T-cell (primary cell): ENCODE measurements around the gene CPNE5. TPM values are rescaled to one million over a fixed set of nuclear protein-coding genes. Genes with fewer than 3 reads are reported as not detected.
A peak's percentile ranks its signal among the peaks of the same experiment; 100 is the strongest.

Experiments used
- ATAC-seq, 4 experiments: fragments of 200-7000 bp in 3 of 4; fragments of 150-1000 bp in 1 of 4; cut with Tn5 transposase; replicated peaks in 1 of 4; 1 replicate in 3 of 4; 2 replicates in 1 of 4; pipeline ENCODE4 v1.10.0; 2021; ENCODE audit warnings: moderate library complexity in 3 of 4, mild to moderate bottlenecking in 2 of 4, moderate number of reproducible peaks in 1 of 4
- CTCF ChIA-PET, 2 donors: fragments of 300-600 bp; sonication (Branson Sonifier 250); formaldehyde crosslinking; loops; one replicate each; lab custom pipeline; 2022; ENCODE audit warnings: antibody characterized with exemption in 2 of 2; lab: Charles Lee
- POLR2A ChIA-PET, 2 donors: fragments of 300-600 bp; sonication (Branson Sonifier 250); formaldehyde crosslinking; loops; one replicate each; lab custom pipeline; 2022; ENCODE audit warnings: antibody characterized with exemption in 2 of 2; lab: Charles Lee
- DNase-seq, 35 experiments: peaks; one replicate each; pipeline versions ENCODE4 v3.0.0 to v3.0.0-alpha.2; 2013 to 2023
- H3K27ac ChIP-seq: one replicate; pipeline ENCODE4 v1.5.1; 2013; ENCODE audit warnings: low read length
- H3K27me3 ChIP-seq, 2 experiments: replicated peaks in 1 of 2; 1 replicate in 1 of 2; 2 replicates in 1 of 2; pipeline versions ENCODE4 v1.6.1 to v1.7.0; 2013; ENCODE audit warnings: low read length in 1 of 2, mixed read lengths in 1 of 2; ENCODE audit not compliant: control insufficient read depth in 2 of 2, insufficient read depth in 2 of 2; ENCODE audit errors: extremely low read depth in 1 of 2
- H3K36me3 ChIP-seq, 2 donors: 1 replicate in 1 of 2; 2 replicates in 1 of 2; pipeline versions ENCODE4 v1.6.1 to v1.7.0; 2013; ENCODE audit warnings: low read length in 1 of 2; ENCODE audit not compliant: control insufficient read depth in 2 of 2, insufficient read depth in 1 of 2; ENCODE audit errors: extremely low read depth in 1 of 2
- H3K4me1 ChIP-seq, 2 experiments: 1 replicate in 1 of 2; 2 replicates in 1 of 2; pipeline versions ENCODE4 v1.6.1 to v1.7.0; 2013; ENCODE audit warnings: low read length in 2 of 2, mixed read lengths in 1 of 2; ENCODE audit not compliant: insufficient read depth in 2 of 2, control insufficient read depth in 1 of 2; ENCODE audit errors: extremely low read depth in 1 of 2
- H3K4me3 ChIP-seq, 2 donors: 1 replicate in 1 of 2; 2 replicates in 1 of 2; pipeline versions ENCODE4 v1.5.1 to v1.7.0; 2013; ENCODE audit warnings: mild to moderate bottlenecking in 2 of 2, low read length in 1 of 2, moderate library complexity in 1 of 2; ENCODE audit not compliant: control insufficient read depth in 1 of 2; ENCODE audit errors: extremely low read depth in 1 of 2
- H3K9me3 ChIP-seq: 2 replicates; pipeline ENCODE4 v1.7.0; 2013
- H3K27ac Mint-ChIP-seq, 2 donors: one replicate each; pipeline ENCODE4 v1.8.0; 2020 to 2021; ENCODE audit warnings: mild to moderate bottlenecking in 2 of 2, mixed read lengths in 2 of 2
- H3K27me3 Mint-ChIP-seq, 2 donors: one replicate each; pipeline ENCODE4 v1.8.0; 2021 to 2022; ENCODE audit warnings: mixed read lengths in 2 of 2
- H3K36me3 Mint-ChIP-seq: one replicate; pipeline ENCODE4 v1.8.0; 2021; ENCODE audit warnings: mixed read lengths
- H3K4me1 Mint-ChIP-seq, 3 donors: one replicate each; pipeline ENCODE4 v1.8.0; 2020 to 2022; ENCODE audit warnings: mixed read lengths in 3 of 3, mild to moderate bottlenecking in 1 of 3
- H3K4me3 Mint-ChIP-seq, 3 donors: one replicate each; pipeline ENCODE4 v1.8.0; 2020 to 2022; ENCODE audit warnings: mild to moderate bottlenecking in 3 of 3, mixed read lengths in 3 of 3, moderate library complexity in 3 of 3
- H3K9me3 Mint-ChIP-seq, 3 donors: one replicate each; pipeline ENCODE4 v1.8.0; 2020 to 2022; ENCODE audit warnings: mixed read lengths in 3 of 3
- WGBS: methylation state at CpG from one replicate; pipeline ENCODE4 v1.1.5; 2013; ENCODE audit warnings: missing lambda C conversion rate; ENCODE audit not compliant: insufficient coverage; 5-methylcytosine and 5-hydroxymethylcytosine counted together
- total RNA-seq, 35 experiments: library from RNA in 6 of 35; stranded (reverse) in 6 of 35; fragments of 120-200 nt in 1 of 35; gene quantifications; one replicate each; pipeline versions ENCODE4 v1.2.1 to v1.2.4 and lab custom pipeline; 2013 to 2026

Gene CPNE5
- total RNA-seq (1 to 10 TPM in 3 of 5 donors, under 1 TPM in 2; 0.73 to 1.8 (median 1.1) TPM), total RNA-seq (lab: John Stamatoyannopoulos, UW) (0.24 to 3.2 (median 1.1) reads per million in 29 experiments)
- 1.4 TPM for total RNA-seq (2013)

DNA sequence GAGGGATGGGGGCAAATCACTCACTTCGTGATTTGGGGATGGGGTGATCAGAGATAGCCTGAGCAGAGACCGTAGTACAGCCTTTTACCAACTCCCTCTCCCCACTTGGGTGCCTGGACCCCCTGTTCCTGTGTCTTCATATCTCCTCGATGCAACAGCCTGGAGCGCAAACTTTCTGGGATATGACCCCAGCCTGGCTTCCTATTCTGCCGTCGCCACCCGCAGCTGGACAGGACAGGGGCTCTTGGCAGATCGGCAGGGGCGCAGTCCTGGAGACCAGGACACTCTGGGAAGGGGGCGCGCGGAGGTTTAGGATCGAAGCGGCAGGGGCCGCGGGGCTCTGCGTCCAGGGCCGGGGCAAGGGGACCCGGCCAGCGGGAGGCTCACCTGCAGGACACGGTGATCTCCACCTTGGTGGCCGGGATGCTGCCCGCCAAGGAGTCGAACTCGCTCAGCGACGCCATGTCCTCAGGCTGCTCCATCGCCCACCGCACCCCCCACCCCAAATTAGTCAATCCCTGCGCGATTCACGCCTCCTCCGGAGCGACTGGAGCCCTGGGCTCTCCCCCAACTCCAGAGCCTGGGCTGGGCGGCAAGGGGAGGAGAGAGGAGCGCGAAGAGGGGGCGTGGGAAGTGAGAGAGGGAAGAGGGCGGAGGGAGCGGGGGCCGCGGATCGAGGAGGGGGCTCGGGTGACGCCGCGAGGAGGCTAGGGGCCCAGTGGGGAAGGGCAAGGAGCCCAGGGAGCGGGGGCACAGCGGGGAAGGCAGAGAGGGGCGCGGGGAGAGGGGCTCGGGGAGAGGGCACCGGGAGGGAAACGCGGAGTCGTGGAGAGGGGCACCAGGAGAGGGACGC lies at the start of gene CPNE5:
Gene CPNE5 (minus strand): TSS at position 549 of the 853 bp plus-strand sequence. CDS start 67 bp downstream, at position 482.
- Histone ChIP-seq H3K4me3 (peak within 1 kb of the TSS; percentile 41 to 67), H3K27me3 (peaks cover 0 to 36% of the 10 kb centered on the region in 2 experiments), H3K36me3 (no peaks in the 10 kb centered on the region), H3K4me1 (peaks cover 0 to 18% of the 10 kb centered on the region in 2 experiments), H3K27ac (no peak within 1 kb of the TSS), H3K9me3 (no peaks in the 10 kb centered on the region)
- Mint-ChIP-seq H3K9me3 (no peaks in the 10 kb centered on the region), H3K27ac (no peak within 1 kb of the TSS), H3K36me3 (no peaks in the 10 kb centered on the region), H3K27me3 (peaks cover 18 to 31% of the 10 kb centered on the region in 2 donors), H3K4me1 (peaks cover 7 to 14% (median 13%) of the 10 kb centered on the region in 3 donors), H3K4me3 (peak within 1 kb of the TSS; percentile 73 to 74 (median 73))
- CTCF ChIA-PET, result no interaction called here
- DNase-seq (no peak), ATAC-seq (peak in 3 of 4 experiments; percentile 5 to 11 (median 9))
- WGBS, result 16% methylated on average over 49 of the region's 57 CpGs
- POLR2A ChIA-PET, result no interaction called here

- Mint-ChIP-seq H3K27ac (peak overlapping the region in 1 of 2 donors; percentile 66), H3K4me1 (peaks cover 35 to 53% (median 51%) of the 10 kb centered on the region in 3 donors), H3K36me3 (peaks cover 8% of the 10 kb centered on the region), H3K27me3 (no peaks in the 10 kb centered on the region), H3K9me3 (no peaks in the 10 kb centered on the region), H3K4me3 (peak overlapping the region in 1 of 3 donors; percentile 87)
- ChIA-PET CTCF (interaction anchor here (0.6 to 1.6 kb wide), 2 partner anchors 13 to 130 kb away, joined by 3 to 6 read pairs; partner anchors contain the start of gene PPIL1 (in 1 of the 2)), POLR2A (no interaction called here)
- Histone ChIP-seq H3K9me3 (no peaks in the 10 kb centered on the region), H3K27ac (no peak overlapping the region), H3K4me3 (no peak overlapping the region), H3K36me3 (peaks cover 0 to 11% of the 10 kb centered on the region in 2 donors), H3K4me1 (peaks cover 11 to 15% of the 10 kb centered on the region in 2 experiments), H3K27me3 (no peaks in the 10 kb centered on the region)
- no peak for DNase-seq
- WGBS, result 94% methylated on average over 6 of the region's 7 CpGs
- ATAC-seq, result no peak
These were observed 48.9 kb upstream of the CPNE5 start for GRCh38 chr6:36888115-36888643.

GRCh38 chr6:36886950-36887618 lies 47.8 kb upstream of the CPNE5 start:
- WGBS, result 52% methylated on average over 2 of the region's 10 CpGs
- H3K4me1 ChIP-seq, result peaks cover 11 to 15% of the 10 kb centered on the region in 2 experiments

GRCh38 chr6:36885461-36886401 lies 46.5 kb upstream of the CPNE5 start, which contains the start of gene C6orf89:
Gene C6orf89, plus strand, starts transcription at chr6:36885952. Its CDS starts 13,493 bp downstream, at chr6:36899445.
- Mint-ChIP-seq H3K9me3 (no peaks in the 10 kb centered on the region), H3K27me3 (no peaks in the 10 kb centered on the region), H3K27ac (peak within 1 kb of the TSS; percentile 97 to 98), H3K4me3 (peak within 1 kb of the TSS; percentile 86 to 87 (median 87)), H3K36me3 (peaks cover 4% of the 10 kb centered on the region), H3K4me1 (peaks cover 35 to 48% (median 48%) of the 10 kb centered on the region in 3 donors)
- ATAC-seq (peak; percentile 98 to 100 (median 99)), DNase-seq (peak; percentile 91 to 99 (median 97))
- 0% methylated on average over 32 of the region's 48 CpGs for WGBS
- peaks cover 11 to 15% of the 10 kb centered on the region in 2 experiments for H3K4me1 ChIP-seq
- no peaks in the 10 kb centered on the region for H3K36me3 ChIP-seq
- H3K4me3 ChIP-seq, result peak within 1 kb of the TSS; percentile 77 to 85
- no peaks in the 10 kb centered on the region for H3K27me3 ChIP-seq
- H3K9me3 ChIP-seq, result no peaks in the 10 kb centered on the region
- POLR2A ChIA-PET, result interaction anchor here (0.5 to 2.1 kb wide), 5 partner anchors 11 to 414 kb away, joined by 3 to 8 read pairs (median 6); partner anchors contain the start of gene PPIL1 (in 2 of the 2)
- peak within 1 kb of the TSS; percentile 94 for H3K27ac ChIP-seq
- CTCF ChIA-PET, result interaction anchor here (0.6 to 6.9 kb wide), 20 partner anchors 9 to 1435 kb away, joined by 3 to 81 read pairs (median 4); partner anchors contain the start of genes PPIL1 (in 2 of the 2) and MTCH1 (in 1 of the 2)

More at GRCh38 chr6:36886950-36887618, 47.8 kb upstream of the CPNE5 start:
- peak overlapping the region; percentile 68 to 75 for H3K27ac Mint-ChIP-seq
- H3K36me3 Mint-ChIP-seq, result peaks cover 4% of the 10 kb centered on the region
- no peaks in the 10 kb centered on the region for H3K27me3 Mint-ChIP-seq
- peak overlapping the region; percentile 86 to 87 (median 87) for H3K4me3 Mint-ChIP-seq
- ATAC-seq, result no peak
- DNase-seq, result no peak
- ChIA-PET POLR2A (no interaction called here), CTCF (interaction anchor here in 1 of 2 donors (2.8 kb wide), 1 partner anchor 12 kb away, joined by 49 read pairs; the partner anchor contains the start of gene PPIL1)
- H3K27ac ChIP-seq, result peak overlapping the region; percentile 94
- no peaks in the 10 kb centered on the region for H3K9me3 Mint-ChIP-seq
- no peak overlapping the region for H3K4me3 ChIP-seq
- no peaks in the 10 kb centered on the region for H3K27me3 ChIP-seq
- H3K4me1 Mint-ChIP-seq, result peaks cover 35 to 51% (median 48%) of the 10 kb centered on the region in 3 donors
- peaks cover 0 to 3% of the 10 kb centered on the region in 2 donors for H3K36me3 ChIP-seq
- H3K9me3 ChIP-seq, result no peaks in the 10 kb centered on the region

GRCh38 chr6:36884610-36885009 lies 45.4 kb upstream of the CPNE5 start:
- no peak overlapping the region for H3K4me3 ChIP-seq
- DNase-seq (no peak), ATAC-seq (no peak)
- no peaks in the 10 kb centered on the region for H3K27me3 ChIP-seq
- peak overlapping the region; percentile 94 for H3K27ac ChIP-seq
- no peak overlapping the region for H3K4me3 Mint-ChIP-seq
- H3K4me1 ChIP-seq, result peaks cover 11 to 15% of the 10 kb centered on the region in 2 experiments
- no peaks in the 10 kb centered on the region for H3K9me3 ChIP-seq
- H3K4me1 Mint-ChIP-seq, result peaks cover 35 to 44% (median 42%) of the 10 kb centered on the region in 3 donors
- H3K27ac Mint-ChIP-seq, result peak overlapping the region; percentile 97 to 98
- 100% methylated on average over 2 of the region's 3 CpGs for WGBS
- no peaks in the 10 kb centered on the region for H3K9me3 Mint-ChIP-seq
- H3K36me3 Mint-ChIP-seq, result peaks cover 4% of the 10 kb centered on the region
- H3K27me3 Mint-ChIP-seq, result peaks cover 0 to 1% of the 10 kb centered on the region in 2 donors
- no peaks in the 10 kb centered on the region for H3K36me3 ChIP-seq
- ChIA-PET CTCF (interaction anchor here (0.6 to 6.9 kb wide), 17 partner anchors 10 to 577 kb away, joined by 3 to 81 read pairs (median 3); partner anchors contain the start of gene PPIL1 (in 2 of the 2)), POLR2A (interaction anchor here (0.6 to 2.1 kb wide), 4 partner anchors 10 to 857 kb away, joined by 3 to 8 read pairs (median 5); partner anchors contain the start of gene PPIL1 (in 2 of the 2))
